ENCODE data around the gene MYRFL. TPM values are rescaled to one million over a fixed set of nuclear protein-coding genes. Genes with fewer than 3 reads are reported as not detected.

Gene MYRFL
- total and polyA plus RNA-seq, 10 donors: 0.04 to 0.44 (median 0.20) TPM; not detected in 5

DNA sequence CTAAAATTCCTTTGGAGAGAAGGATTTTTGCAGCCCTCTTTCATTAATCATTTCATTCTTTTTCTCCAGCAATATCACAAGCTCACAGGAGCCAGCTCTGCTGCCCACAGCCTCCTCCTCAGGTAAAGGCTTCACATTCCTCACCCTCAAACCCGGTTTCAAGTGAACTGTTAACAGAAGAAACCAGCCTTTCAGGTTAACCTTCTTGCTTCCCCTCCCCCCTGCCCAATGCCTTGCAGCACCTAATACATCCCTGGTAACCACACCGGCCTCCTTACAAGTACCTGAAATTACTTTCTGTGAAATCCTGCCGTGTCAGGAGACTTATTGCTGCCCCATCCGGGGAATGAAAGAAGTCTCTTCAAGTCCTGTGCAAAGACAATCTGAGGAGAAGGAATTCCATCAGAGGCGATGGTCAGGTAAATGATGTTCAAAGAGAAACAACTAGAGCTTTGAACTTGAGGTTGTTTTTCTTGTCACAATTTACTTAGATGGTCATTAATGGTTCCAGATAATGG is 111.2 kb downstream of the MYRFL start:
- Histone ChIP-seq H3K9me3 (no peaks in the 10 kb centered on the region), H3K4me1 (no peaks in the 10 kb centered on the region), H3K36me3 (no peaks in the 10 kb centered on the region), H3K4me3 (no peak overlapping the region), H3K27ac (no peak overlapping the region), H3K27me3 (replicated peaks in 1 of 7) (peaks cover 0 to 5% (median 0%) of the 10 kb centered on the region in 7 donors)
- intact Hi-C loops (cut with DNase I; ENCODE audit: low total_unique reads): no loop called here
- WGBS, 5 donors: 81 to 88% (median 83%) methylated on average over 5 of the region's 5 CpGs
- DNase-seq: no peak
- TF ChIP-seq POLR2A (IDR thresholded peaks at IDR 0.05) (no peak), POLR2AphosphoS5 (IDR thresholded peaks at IDR 0.05) (no peak)
- TF ChIP-seq, protein P1, sequence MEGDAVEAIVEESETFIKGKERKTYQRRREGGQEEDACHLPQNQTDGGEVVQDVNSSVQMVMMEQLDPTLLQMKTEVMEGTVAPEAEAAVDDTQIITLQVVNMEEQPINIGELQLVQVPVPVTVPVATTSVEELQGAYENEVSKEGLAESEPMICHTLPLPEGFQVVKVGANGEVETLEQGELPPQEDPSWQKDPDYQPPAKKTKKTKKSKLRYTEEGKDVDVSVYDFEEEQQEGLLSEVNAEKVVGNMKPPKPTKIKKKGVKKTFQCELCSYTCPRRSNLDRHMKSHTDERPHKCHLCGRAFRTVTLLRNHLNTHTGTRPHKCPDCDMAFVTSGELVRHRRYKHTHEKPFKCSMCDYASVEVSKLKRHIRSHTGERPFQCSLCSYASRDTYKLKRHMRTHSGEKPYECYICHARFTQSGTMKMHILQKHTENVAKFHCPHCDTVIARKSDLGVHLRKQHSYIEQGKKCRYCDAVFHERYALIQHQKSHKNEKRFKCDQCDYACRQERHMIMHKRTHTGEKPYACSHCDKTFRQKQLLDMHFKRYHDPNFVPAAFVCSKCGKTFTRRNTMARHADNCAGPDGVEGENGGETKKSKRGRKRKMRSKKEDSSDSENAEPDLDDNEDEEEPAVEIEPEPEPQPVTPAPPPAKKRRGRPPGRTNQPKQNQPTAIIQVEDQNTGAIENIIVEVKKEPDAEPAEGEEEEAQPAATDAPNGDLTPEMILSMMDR (IDR thresholded peaks at IDR 0.05 in 8 of 11, conservative IDR thresholded peaks at IDR 0.05 in 3 of 11): no peak

DNA sequence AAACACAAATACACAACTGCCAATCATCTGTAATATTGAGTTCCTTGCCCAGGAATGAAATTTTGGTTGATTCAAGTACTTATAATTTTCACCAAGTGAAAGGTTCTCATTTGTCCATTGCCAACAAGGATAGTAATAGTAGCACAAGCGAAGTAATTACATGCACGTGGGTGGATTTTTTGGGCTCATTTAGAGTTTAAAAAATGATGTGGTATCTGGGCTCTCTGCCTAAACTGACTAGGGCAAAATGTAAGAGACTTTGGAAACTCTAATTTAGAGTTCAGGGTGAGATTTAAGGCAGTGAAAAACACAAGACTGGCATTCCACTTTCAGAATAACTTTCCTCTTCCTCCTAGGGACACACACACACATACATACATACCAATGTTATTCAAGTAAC is 111.7 kb downstream of the MYRFL start:
- no peaks in the 10 kb centered on the region for H3K4me1 ChIP-seq
- no peaks in the 10 kb centered on the region for H3K9me3 ChIP-seq
- 60 to 89% (median 79%) methylated on average over 2 of the region's 2 CpGs for WGBS, 5 donors
- no peak for DNase-seq
- no peak overlapping the region for H3K4me3 ChIP-seq
- peaks cover 0 to 5% (median 0%) of the 10 kb centered on the region in 7 donors for H3K27me3 ChIP-seq (replicated peaks in 1 of 7)
- TF ChIP-seq POLR2AphosphoS5 (IDR thresholded peaks at IDR 0.05) (no peak), POLR2A (IDR thresholded peaks at IDR 0.05) (no peak)
- TF ChIP-seq, protein P1 (IDR thresholded peaks at IDR 0.05 in 8 of 11, conservative IDR thresholded peaks at IDR 0.05 in 3 of 11): no peak
- intact Hi-C loops (cut with DNase I; ENCODE audit: low total_unique reads): no loop called here
- H3K27ac ChIP-seq: no peak overlapping the region
- H3K36me3 ChIP-seq: no peaks in the 10 kb centered on the region

DNA sequence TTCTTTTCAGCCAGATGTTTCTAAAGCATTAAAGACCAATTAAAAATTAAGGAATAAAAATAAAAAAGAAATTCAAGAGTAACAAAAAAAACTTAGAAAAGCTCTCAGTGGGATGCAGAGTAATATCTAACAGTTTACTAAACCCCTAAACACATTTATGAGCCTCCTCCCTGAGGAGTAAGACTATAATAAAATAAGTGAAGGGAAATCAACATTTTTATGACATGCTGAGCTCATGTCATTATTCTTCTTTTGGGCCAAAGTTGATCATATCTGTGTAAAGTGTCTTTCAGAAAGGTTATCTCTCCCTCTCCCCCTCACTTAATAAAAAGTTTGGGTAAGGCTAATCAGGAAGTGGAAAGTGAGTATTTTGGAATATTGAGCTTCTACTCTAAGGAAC is 122.1 kb downstream of the MYRFL start:
- intact Hi-C loops (cut with DNase I; ENCODE audit: low total_unique reads): no loop called here
- Histone ChIP-seq H3K27ac (no peak overlapping the region), H3K4me1 (no peaks in the 10 kb centered on the region), H3K4me3 (no peak overlapping the region), H3K36me3 (no peaks in the 10 kb centered on the region), H3K27me3 (replicated peaks in 1 of 7) (no peaks in the 10 kb centered on the region), H3K9me3 (peaks cover 0 to 5% (median 0%) of the 10 kb centered on the region in 8 donors)
- no peak for TF ChIP-seq POLR2A (IDR thresholded peaks at IDR 0.05)
- TF ChIP-seq, protein P1 (IDR thresholded peaks at IDR 0.05 in 8 of 11, conservative IDR thresholded peaks at IDR 0.05 in 3 of 11): no peak
- TF ChIP-seq POLR2AphosphoS5 (IDR thresholded peaks at IDR 0.05): no peak
- no peak for DNase-seq

DNA sequence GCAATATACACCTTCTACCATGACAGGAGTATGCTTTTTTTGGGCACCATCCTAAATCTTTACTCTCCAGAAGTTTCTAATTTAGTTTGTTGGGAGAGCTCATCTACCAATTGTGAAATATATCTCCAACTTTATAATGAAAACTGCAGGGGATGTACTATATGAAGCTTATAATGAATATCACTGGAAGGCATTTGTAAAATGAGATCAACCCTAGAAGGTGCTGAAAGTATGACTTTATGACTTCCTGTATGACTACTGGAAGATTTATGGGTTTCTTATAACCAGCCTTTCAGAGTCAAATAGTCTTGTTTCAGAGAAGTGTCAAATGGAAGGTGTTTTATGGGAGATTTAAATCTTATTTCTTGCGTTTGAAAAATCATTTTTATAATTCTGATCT is 122.9 kb downstream of the MYRFL start:
- no peaks in the 10 kb centered on the region for H3K27me3 ChIP-seq (replicated peaks in 1 of 7)
- intact Hi-C loops (cut with DNase I; ENCODE audit: low total_unique reads): no loop called here
- no peaks in the 10 kb centered on the region for H3K4me1 ChIP-seq
- no peak for DNase-seq
- 18 to 35% (median 31%) methylated on average over 1 of the region's 1 CpG for WGBS, 5 donors
- H3K4me3 ChIP-seq: no peak overlapping the region
- no peaks in the 10 kb centered on the region for H3K36me3 ChIP-seq
- no peak overlapping the region for H3K27ac ChIP-seq
- peaks cover 0 to 5% (median 0%) of the 10 kb centered on the region in 8 donors for H3K9me3 ChIP-seq
- TF ChIP-seq, protein P1 (IDR thresholded peaks at IDR 0.05 in 8 of 11, conservative IDR thresholded peaks at IDR 0.05 in 3 of 11): no peak
- no peak for TF ChIP-seq POLR2AphosphoS5 (IDR thresholded peaks at IDR 0.05)
- TF ChIP-seq POLR2A (IDR thresholded peaks at IDR 0.05): no peak

Measured in spleen (tissue), 11 donors.